Bronchial epithelial cell (primary cell): Measurements from ENCODE around the gene PLEKHJ1. TPM values are rescaled to one million over a fixed set of nuclear protein-coding genes. Genes with fewer than 3 reads are reported as not detected.
A peak's percentile ranks its signal among the peaks of the same experiment; 100 is the strongest.

ENCODE experiments used
- DNase-seq: peaks from one replicate; pipeline ENCODE4 v3.0.0-alpha.2; 2010; ENCODE audit warnings: low read depth
- FAIRE-seq: peaks from 2 replicates; lab custom pipeline; 2011; peaks lifted over from hg19 to GRCh38; lab: Jason Lieb, UNC
- H3K27me3 ChIP-seq: 2 replicates; pipeline ENCODE4 v1.5.1; 2011; ENCODE audit warnings: low read length; ENCODE audit not compliant: control insufficient read depth, insufficient read depth
- H3K36me3 ChIP-seq: 2 replicates; pipeline ENCODE4 v1.5.1; 2011; ENCODE audit warnings: low read length; ENCODE audit not compliant: control insufficient read depth, insufficient read depth
- H3K4me3 ChIP-seq: 2 replicates; pipeline ENCODE4 v1.5.1; 2011; ENCODE audit warnings: mild to moderate bottlenecking, low read depth, low read length, control low read depth
- CTCF ChIP-seq: IDR thresholded peaks from 2 replicates; pipeline ENCODE4 v1.5.1; 2011; ENCODE audit warnings: mild to moderate bottlenecking, moderate library complexity, low read length, control low read depth, inconsistent platforms; ENCODE audit not compliant: insufficient read depth, severe bottlenecking
- total RNA-seq: library from RNA; depleted of rRNA; stranded (reverse); fragments of >200 nt; gene quantifications from 2 replicates; pipeline ENCODE4 v1.2.1, GENCODE V29; 2014

The PLEKHJ1 gene
- total RNA-seq, 1 donor from 2014 or later: 59.8 TPM

- no peak for TF ChIP-seq CTCF
- FAIRE-seq: no peak
- DNase-seq: no peak
- Histone ChIP-seq H3K27me3 (no peaks in the 10 kb centered on the region), H3K4me3 (peak overlapping the region; percentile 99), H3K36me3 (peaks cover 15% of the 10 kb centered on the region)
These were observed 34.0 kb upstream of the PLEKHJ1 start for GRCh38 chr19:2270157-2270422.

- H3K4me3 ChIP-seq: peak overlapping the region; percentile 99
- FAIRE-seq: no peak
These were observed 33.4 kb upstream of the PLEKHJ1 start for GRCh38 chr19:2269244-2270156.

GRCh38 chr19:2268861-2269243 lies 32.7 kb upstream of the PLEKHJ1 start:
- Histone ChIP-seq H3K36me3 (peaks cover 15% of the 10 kb centered on the region), H3K4me3 (peak overlapping the region; percentile 99), H3K27me3 (no peaks in the 10 kb centered on the region)
- no peak for DNase-seq
- no peak for TF ChIP-seq CTCF
- no peak for FAIRE-seq

More at GRCh38 chr19:2269244-2270156, 33.4 kb upstream of the PLEKHJ1 start:
- no peak for TF ChIP-seq CTCF
- peak; percentile 76 for DNase-seq
- Histone ChIP-seq H3K27me3 (no peaks in the 10 kb centered on the region), H3K36me3 (peaks cover 15% of the 10 kb centered on the region)

- Histone ChIP-seq H3K27me3 (no peaks in the 10 kb centered on the region), H3K4me3 (no peak overlapping the region), H3K36me3 (peaks cover 14% of the 10 kb centered on the region)
- no peak for FAIRE-seq
- no peak for DNase-seq
- TF ChIP-seq CTCF: no peak
These were observed 32.3 kb upstream of the PLEKHJ1 start for GRCh38 chr19:2268480-2268830.

GRCh38 chr19:2266183-2266993 lies 30.3 kb upstream of the PLEKHJ1 start:
- no peak for TF ChIP-seq CTCF
- H3K36me3 ChIP-seq: no peaks in the 10 kb centered on the region
- peak; percentile 64 for FAIRE-seq
- H3K27me3 ChIP-seq: no peaks in the 10 kb centered on the region
- DNase-seq: peak; percentile 53
- no peak overlapping the region for H3K4me3 ChIP-seq
